ENCODE measurements around the gene SLC9A9.

Gene SLC9A9

GRCh38 chr3:143252931-143253330, 595.3 kb downstream of the SLC9A9 start:
- no peak for DNase-seq (ENCODE audit: low read depth in 2 of 2)

GRCh38 chr3:143249014-143249413, 599.3 kb downstream of the SLC9A9 start:
- DNase-seq (ENCODE audit: low read depth in 2 of 2) = no peak

- no peak for DNase-seq (ENCODE audit: low read depth in 2 of 2)
Observed at GRCh38 chr3:143247073-143247472, 601.2 kb downstream of the SLC9A9 start.

DNA sequence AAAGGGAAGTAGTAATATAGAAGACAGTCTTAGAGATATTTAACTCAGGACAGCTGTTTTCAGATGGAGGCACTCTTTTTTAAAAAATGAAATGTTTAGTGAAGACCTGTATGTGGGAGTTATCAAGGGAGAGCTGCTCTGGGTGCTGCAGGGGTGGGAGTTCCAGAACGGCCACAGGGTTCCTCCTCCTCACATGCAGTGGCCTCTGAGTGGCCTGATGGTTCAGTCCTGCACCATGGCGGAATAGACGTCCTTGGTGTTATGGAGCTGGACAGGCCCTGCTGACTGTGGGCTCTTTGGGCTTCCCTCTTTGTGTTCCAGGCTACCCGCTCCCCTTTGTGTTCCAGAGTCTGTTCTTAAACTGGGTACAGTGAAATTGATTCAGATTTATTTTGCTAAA, 602.6 kb downstream of the SLC9A9 start:
- no peak for DNase-seq (ENCODE audit: low read depth in 2 of 2)

GRCh38 chr3:143244516-143245063, 603.7 kb downstream of the SLC9A9 start:
- DNase-seq (ENCODE audit: low read depth in 2 of 2) = no peak

- DNase-seq (ENCODE audit: low read depth in 2 of 2) = no peak
Observed at GRCh38 chr3:143243686-143244085, 604.6 kb downstream of the SLC9A9 start.

DNA sequence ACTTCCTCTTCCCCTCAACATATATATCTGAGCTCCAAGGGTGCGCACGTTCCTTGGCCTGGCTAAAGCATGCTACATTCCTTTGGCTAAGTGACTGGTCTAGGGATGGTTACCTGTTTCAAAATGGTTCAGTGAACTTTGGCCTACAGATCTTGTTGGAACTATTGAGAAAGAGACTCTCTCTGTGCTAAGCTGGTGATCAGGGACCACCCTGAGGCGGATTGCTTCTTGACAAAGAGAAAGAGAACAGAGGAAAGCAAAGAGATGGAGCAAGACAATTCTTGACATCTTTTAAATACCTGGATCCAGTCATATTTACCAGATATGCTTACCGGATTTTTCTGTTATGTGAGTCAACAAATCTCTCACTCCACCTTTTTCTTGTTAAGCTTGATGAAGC, 605.6 kb downstream of the SLC9A9 start:
- DNase-seq (ENCODE audit: low read depth in 2 of 2) = no peak

DNA sequence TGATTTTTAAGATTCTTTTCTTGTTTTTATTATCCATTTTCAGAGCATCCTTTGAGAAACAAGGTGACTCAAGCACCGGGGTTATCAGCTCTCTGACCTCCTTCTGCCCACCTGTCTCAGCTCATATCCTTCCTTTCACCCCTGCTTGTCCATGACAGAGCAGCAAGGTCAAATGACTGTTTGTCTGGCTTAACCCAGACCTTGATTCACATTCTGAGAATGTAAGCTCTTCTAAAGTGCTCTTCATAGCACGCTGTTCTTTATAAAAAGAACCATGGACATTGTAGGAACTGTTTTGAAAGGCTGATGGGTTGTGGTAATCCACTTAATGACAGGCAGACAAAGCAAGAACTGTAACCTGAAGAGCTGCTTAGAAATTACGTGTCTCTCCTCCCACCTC, 606.2 kb downstream of the SLC9A9 start:
- no peak for DNase-seq (ENCODE audit: low read depth in 2 of 2)

- no peak for DNase-seq (ENCODE audit: low read depth in 2 of 2)
Observed at GRCh38 chr3:143241481-143241951, 606.8 kb downstream of the SLC9A9 start.

- DNase-seq (ENCODE audit: low read depth in 2 of 2) = no peak
Observed at GRCh38 chr3:143240886-143241285, 607.4 kb downstream of the SLC9A9 start.

DNA sequence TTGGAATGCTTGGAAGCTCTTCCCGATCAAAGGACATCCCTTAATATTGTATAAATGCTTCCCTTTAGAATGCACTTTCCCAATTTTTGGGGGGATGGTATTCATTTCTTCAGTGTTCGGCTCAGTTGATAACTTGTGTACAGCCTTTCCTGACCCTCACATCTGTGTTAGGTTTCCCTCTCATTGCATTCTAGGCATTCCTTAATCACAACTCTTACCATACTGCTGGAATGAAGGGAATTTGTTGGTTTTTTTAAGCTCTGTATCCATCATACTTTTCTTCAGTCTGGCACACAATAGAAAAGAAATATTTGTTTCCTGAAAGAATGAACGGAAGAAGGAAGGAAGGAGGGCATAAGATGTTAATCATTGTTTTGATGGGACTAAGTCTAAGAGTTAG, 609.2 kb downstream of the SLC9A9 start:
- no peak for DNase-seq (ENCODE audit: low read depth in 2 of 2)

GRCh38 chr3:143237077-143237627, 611.1 kb downstream of the SLC9A9 start:
- DNase-seq (ENCODE audit: low read depth in 2 of 2) = no peak

DNA sequence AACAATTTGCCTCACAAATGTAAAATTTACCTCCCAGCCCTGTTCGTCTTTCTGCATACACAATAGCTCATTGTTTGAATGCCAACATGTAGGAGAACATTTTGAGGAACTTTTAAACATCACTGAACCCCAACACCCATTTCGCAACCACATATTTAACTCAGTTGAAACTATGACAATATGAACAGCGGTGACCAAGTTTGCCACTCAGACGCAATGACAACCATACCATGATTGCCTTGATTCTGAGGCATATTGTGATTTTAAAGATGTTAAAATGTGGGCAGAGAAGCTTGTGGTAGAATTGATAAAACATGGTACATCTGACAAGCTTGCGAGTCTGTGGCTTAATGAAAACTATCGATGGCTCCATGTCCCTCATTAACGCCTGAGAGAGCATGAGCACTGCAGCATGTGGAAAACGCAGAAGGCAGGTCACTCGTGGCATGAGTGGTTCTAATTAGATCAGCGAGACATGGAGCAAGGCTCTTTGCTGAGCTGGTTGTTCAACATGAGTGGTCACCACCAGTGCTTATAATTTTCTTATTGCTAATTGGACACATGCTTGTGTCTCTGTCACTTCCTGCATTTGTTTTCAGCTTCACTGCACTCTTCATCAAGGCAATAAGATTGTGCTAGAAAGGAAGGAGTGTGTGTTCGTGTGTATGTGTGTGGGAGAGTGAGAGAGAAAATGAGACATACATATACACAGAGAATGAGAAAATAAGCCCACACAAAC, 611.9 kb downstream of the SLC9A9 start:
- no peak for DNase-seq (ENCODE audit: low read depth in 2 of 2)

- DNase-seq (ENCODE audit: low read depth in 2 of 2) = no peak
Observed at GRCh38 chr3:143235614-143236204, 612.6 kb downstream of the SLC9A9 start.

GRCh38 chr3:143234526-143234925, 613.7 kb downstream of the SLC9A9 start:
- DNase-seq (ENCODE audit: low read depth in 2 of 2) = no peak

DNA sequence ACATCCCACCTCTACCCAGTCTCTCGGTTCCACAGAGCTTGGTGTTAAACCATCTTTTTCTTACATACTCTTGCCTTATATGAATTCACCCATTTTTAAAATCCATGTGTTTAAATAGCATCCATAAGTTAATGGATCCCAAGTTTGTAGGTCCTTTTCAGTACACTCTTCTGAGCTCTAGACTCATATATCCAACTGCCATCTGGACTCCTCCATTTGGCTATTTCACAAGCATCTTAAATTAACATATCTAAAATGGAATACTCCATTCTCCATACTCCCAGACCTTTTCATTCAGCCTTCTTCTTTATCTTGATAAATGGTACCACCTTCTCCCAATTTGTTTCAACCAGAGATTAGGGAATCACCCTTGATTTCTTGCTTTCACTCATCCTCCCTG, 615.3 kb downstream of the SLC9A9 start:
- DNase-seq (ENCODE audit: low read depth in 2 of 2) = no peak

GRCh38 chr3:143228405-143228804, 619.9 kb downstream of the SLC9A9 start:
- no peak for DNase-seq (ENCODE audit: low read depth in 2 of 2)

GRCh38 chr3:143226678-143227291, 621.5 kb downstream of the SLC9A9 start:
- no peak for DNase-seq (ENCODE audit: low read depth in 2 of 2)

- no peak for DNase-seq (ENCODE audit: low read depth in 2 of 2)
Observed at GRCh38 chr3:143224716-143225115, 623.6 kb downstream of the SLC9A9 start.

- no peak for DNase-seq (ENCODE audit: low read depth in 2 of 2)
Observed at GRCh38 chr3:143222981-143223380, 625.3 kb downstream of the SLC9A9 start.

DNA sequence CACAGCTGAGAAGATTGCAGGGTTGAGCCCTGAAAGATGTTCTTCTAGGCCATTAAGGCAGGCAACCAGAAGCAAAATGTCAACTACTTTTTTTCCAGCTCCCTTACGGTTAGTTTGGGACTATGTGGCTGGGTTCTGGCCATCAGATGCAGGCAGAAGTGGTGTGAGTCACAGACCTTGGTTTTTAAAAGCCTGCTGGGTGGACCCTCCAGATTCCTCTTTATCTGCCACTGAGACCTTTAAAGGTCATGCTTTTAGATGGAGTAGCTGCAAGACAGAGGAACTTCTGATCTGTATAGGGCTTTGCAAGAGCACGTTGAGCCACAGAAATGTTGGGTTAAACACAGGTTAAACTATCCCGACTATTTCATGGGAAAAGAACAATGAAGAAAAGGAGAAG, 625.8 kb downstream of the SLC9A9 start:
- no peak for DNase-seq (ENCODE audit: low read depth in 2 of 2)

- no peak for DNase-seq (ENCODE audit: low read depth in 2 of 2)
Observed at GRCh38 chr3:143221446-143221845, 626.8 kb downstream of the SLC9A9 start.

DNA sequence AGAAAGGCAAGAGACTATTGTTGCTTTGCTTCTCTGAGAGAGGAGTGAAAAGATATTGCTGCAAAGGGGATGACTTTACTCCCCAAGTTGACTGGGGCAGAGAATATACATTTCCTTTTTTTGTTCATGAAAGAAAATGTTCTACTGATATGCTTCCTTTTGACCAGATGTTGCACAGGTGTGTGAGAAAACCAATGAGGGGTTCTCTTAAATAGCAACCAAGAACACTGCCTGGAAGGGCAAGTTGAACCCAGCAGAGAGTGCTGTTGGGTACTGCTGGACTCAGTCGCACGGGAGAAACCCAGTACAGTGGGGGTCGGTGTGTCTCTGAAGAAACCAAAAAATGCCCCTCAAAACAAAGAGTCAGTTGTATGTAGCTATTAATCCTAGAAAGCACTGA, 627.5 kb downstream of the SLC9A9 start:
- DNase-seq (ENCODE audit: low read depth in 2 of 2) = no peak

Data from stimulated activated CD8-positive, alpha-beta memory T cell treated with anti-CD3 and anti-CD28 coated beads, Interleukin-2, amount 100 ng/mL, for 48 hours (primary cell).